ENCODE data around the gene GUCA2A. TPM values are rescaled to one million over a fixed set of nuclear protein-coding genes. Genes with fewer than 3 reads are reported as not detected.

Gene GUCA2A
- total RNA-seq, 1 experiment from 2014 or later: not detected

DNA sequence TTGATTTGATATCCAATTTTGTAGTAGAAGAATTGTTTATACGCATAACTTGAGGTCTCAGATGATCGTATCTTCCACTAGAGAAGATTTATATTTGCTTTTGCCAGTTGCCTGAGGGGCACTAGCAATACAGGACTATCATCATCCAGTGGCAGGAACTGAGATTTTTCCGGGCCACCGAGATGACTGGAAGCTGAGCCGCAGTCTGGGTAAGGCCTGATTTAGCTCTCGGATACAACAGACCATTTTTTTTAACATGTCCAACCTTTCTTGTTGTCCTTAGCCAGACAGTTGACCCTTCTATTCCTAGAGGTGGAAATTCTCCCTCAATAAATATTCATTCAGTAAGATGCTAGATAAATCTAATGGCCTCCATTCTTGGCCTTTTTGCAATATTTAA lies 36.8 kb downstream of the GUCA2A start:
- no peak overlapping the region for H3K4me2 ChIP-seq (ENCODE audit: insufficient read depth, insufficient read length, low read length)
- Mint-ChIP-seq H3K36me3 (ENCODE audit: insufficient read depth in 1 of 3, low read depth in 3 of 3) (no peaks in the 10 kb centered on the region), H3K4me1 (no peaks in the 10 kb centered on the region), H3K27ac (no peak overlapping the region), H3K4me3 (no peak overlapping the region), H3K27me3 (ENCODE audit: low read depth) (peaks cover 5% of the 10 kb centered on the region), H3K9me3 (peaks cover 0 to 4% of the 10 kb centered on the region in 2 experiments; a peak in 1 of 5 replicates)
- H2BK15ac ChIP-seq (ENCODE audit: low read depth, low read length): no peak overlapping the region
- no peak overlapping the region for H2AK5ac ChIP-seq (ENCODE audit: insufficient read length, low read length)
- H2AFZ ChIP-seq (ENCODE audit: low read length): no peak overlapping the region
- H4K91ac ChIP-seq (ENCODE audit: insufficient read length, low read depth, low read length): no peak overlapping the region
- no peak overlapping the region for H4K5ac ChIP-seq (ENCODE audit: insufficient read length, low read depth, low read length)
- no CpG with 5 or more reads among the region's 6 CpGs for WGBS (ENCODE audit: extremely low coverage, insufficient read length, low lambda C conversion rate)
- no peak overlapping the region for H3K27ac ChIP-seq (ENCODE audit: insufficient read length, low read depth, low read length)
- no peak for DNase-seq
- H3T11ph ChIP-seq (ENCODE audit: low read length): no peak overlapping the region
- H3K56ac ChIP-seq (ENCODE audit: insufficient read length, low read depth, low read length): no peak overlapping the region
- no peak overlapping the region for H2BK20ac ChIP-seq (ENCODE audit: low read depth, low read length, poor library complexity, severe bottlenecking)
- H2BK12ac ChIP-seq (ENCODE audit: insufficient read length, low read depth, low read length): no peak overlapping the region
- H3K79me2 ChIP-seq (ENCODE audit: insufficient read depth, low read length): no peaks in the 10 kb centered on the region
- H3K23me2 ChIP-seq (ENCODE audit: insufficient read length, low read depth, low read length, poor library complexity, severe bottlenecking): no peaks in the 10 kb centered on the region
- H3K27me3 ChIP-seq (ENCODE audit: insufficient read depth, low read length): no peaks in the 10 kb centered on the region
- H3K18ac ChIP-seq (ENCODE audit: insufficient read length, low read depth, low read length): no peak overlapping the region
- no peak overlapping the region for H2BK120ac ChIP-seq (ENCODE audit: low read depth, low read length, poor library complexity, severe bottlenecking)
- H3K79me1 ChIP-seq (ENCODE audit: insufficient read depth, low read depth, low read length, poor library complexity, severe bottlenecking): no peaks in the 10 kb centered on the region
- no peak overlapping the region for H3K9ac ChIP-seq (ENCODE audit: extremely low read depth, insufficient read length, low read length)
- no peak overlapping the region for H2BK5ac ChIP-seq (ENCODE audit: insufficient read length, low read length)
- H3K9me3 ChIP-seq (ENCODE audit: control insufficient read depth, low read depth, low read length): no peaks in the 10 kb centered on the region
- no peak overlapping the region for H3K4ac ChIP-seq (ENCODE audit: low read depth, low read length)
- no peaks in the 10 kb centered on the region for H4K20me1 ChIP-seq (ENCODE audit: control insufficient read depth, insufficient read depth, insufficient read length)
- no peak overlapping the region for H3K14ac ChIP-seq (ENCODE audit: insufficient read depth, low read length)
- H3K4me1 ChIP-seq (ENCODE audit: insufficient read depth, low read length): no peaks in the 10 kb centered on the region
- H4K8ac ChIP-seq (replicated peaks; ENCODE audit: insufficient read length, low read depth, low read length): no peak overlapping the region
- TF ChIP-seq, protein P1, sequence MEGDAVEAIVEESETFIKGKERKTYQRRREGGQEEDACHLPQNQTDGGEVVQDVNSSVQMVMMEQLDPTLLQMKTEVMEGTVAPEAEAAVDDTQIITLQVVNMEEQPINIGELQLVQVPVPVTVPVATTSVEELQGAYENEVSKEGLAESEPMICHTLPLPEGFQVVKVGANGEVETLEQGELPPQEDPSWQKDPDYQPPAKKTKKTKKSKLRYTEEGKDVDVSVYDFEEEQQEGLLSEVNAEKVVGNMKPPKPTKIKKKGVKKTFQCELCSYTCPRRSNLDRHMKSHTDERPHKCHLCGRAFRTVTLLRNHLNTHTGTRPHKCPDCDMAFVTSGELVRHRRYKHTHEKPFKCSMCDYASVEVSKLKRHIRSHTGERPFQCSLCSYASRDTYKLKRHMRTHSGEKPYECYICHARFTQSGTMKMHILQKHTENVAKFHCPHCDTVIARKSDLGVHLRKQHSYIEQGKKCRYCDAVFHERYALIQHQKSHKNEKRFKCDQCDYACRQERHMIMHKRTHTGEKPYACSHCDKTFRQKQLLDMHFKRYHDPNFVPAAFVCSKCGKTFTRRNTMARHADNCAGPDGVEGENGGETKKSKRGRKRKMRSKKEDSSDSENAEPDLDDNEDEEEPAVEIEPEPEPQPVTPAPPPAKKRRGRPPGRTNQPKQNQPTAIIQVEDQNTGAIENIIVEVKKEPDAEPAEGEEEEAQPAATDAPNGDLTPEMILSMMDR (conservative IDR thresholded peaks at IDR 0.05): no peak
- H3K23ac ChIP-seq (ENCODE audit: insufficient read length, low read depth, low read length): no peak overlapping the region

Data from H9 (cell line).